OCI-LY3 (cell line): Measurements from ENCODE around the gene MUSTN1.

Experiments
- H2AFZ ChIP-seq: fragments of 200-600, 300-600 bp; shearing (Covaris generic); 2 replicates; pipeline ENCODE4 v1.6.0; 2014; ENCODE audit warnings: antibody characterized with exemption, low read depth, low read length
- H3K27ac ChIP-seq: fragments of 200-600, 300-600 bp; sonication (generic); 2 replicates; pipeline ENCODE4 v1.5.1; 2014; ENCODE audit warnings: mild to moderate bottlenecking, low read length, moderate library complexity, mixed read lengths
- H3K27me3 ChIP-seq: fragments of 200-600, 300-600 bp; sonication (generic); 2 replicates; pipeline ENCODE4 v1.6.1; 2014; ENCODE audit warnings: low read depth, low read length, mixed read lengths
- H3K36me3 ChIP-seq: fragments of 200-600, 300-600 bp; sonication (generic); replicated peaks from 2 replicates; pipeline ENCODE3; 2014; ENCODE audit warnings: low read depth, low read length, mixed read lengths
- H3K4me1 ChIP-seq: fragments of 300-600, 200-600 bp; sonication (generic); 2 replicates; pipeline ENCODE4 v1.6.1; 2014; ENCODE audit warnings: low read length, mixed read lengths
- H3K4me2 ChIP-seq: fragments of 200-600, 300-600 bp; sonication (generic); 2 replicates; pipeline ENCODE4 v1.6.1; 2014; ENCODE audit warnings: low read length, mixed read lengths
- H3K4me3 ChIP-seq: fragments of 300-600, 200-600 bp; sonication (generic); 2 replicates; pipeline ENCODE4 v1.5.1; 2014; ENCODE audit warnings: antibody characterized with exemption, mild to moderate bottlenecking, low read length, moderate library complexity
- H3K79me2 ChIP-seq: fragments of 300-600, 200-600 bp; shearing (Covaris generic); 2 replicates; pipeline ENCODE4 v1.6.1; 2014; ENCODE audit warnings: mild to moderate bottlenecking, low read length, mixed read lengths
- H3K9ac ChIP-seq: fragments of 300-600, 200-600 bp; shearing (Covaris generic); 2 replicates; pipeline ENCODE4 v1.6.0; 2014; ENCODE audit warnings: mild to moderate bottlenecking, low read length, moderate library complexity
- H3K9me3 ChIP-seq: fragments of 200-600, 300-600 bp; shearing (Covaris generic); 2 replicates; pipeline ENCODE4 v1.6.1; 2014; ENCODE audit warnings: low read length, mixed read lengths; ENCODE audit not compliant: insufficient read depth
- H4K20me1 ChIP-seq: fragments of 200-600, 300-600 bp; sonication (generic); 2 replicates; pipeline ENCODE4 v1.6.1; 2016; ENCODE audit warnings: low read length, mixed read lengths; ENCODE audit not compliant: insufficient read depth
- CTCF ChIP-seq: fragments of 200-600, 300-600 bp; sonication (generic); IDR thresholded peaks from 2 replicates; pipeline ENCODE4 v1.5.1; 2014; ENCODE audit warnings: antibody characterized with exemption, low read length, low read depth
- EZH2phosphoT487 ChIP-seq: fragments of 200-600 bp; shearing (Covaris generic); IDR thresholded peaks from 2 replicates; pipeline ENCODE4 v1.6.1; 2018; ENCODE audit warnings: antibody characterized with exemption, mixed run types, low read depth

MUSTN1 gene

GRCh38 chr3:52871761-52872160 lies 36.9 kb upstream of the MUSTN1 start:
- no peak overlapping the region for H3K4me3 ChIP-seq
- no peak overlapping the region for H3K27ac ChIP-seq
- no peak overlapping the region for H3K9ac ChIP-seq
- no peaks in the 10 kb centered on the region for H3K9me3 ChIP-seq
- no peak overlapping the region for H3K4me2 ChIP-seq
- no peaks in the 10 kb centered on the region for H3K36me3 ChIP-seq
- H3K27me3 ChIP-seq: no peaks in the 10 kb centered on the region
- TF ChIP-seq CTCF (no peak), EZH2phosphoT487 (no peak)
- no peaks in the 10 kb centered on the region for H4K20me1 ChIP-seq
- no peaks in the 10 kb centered on the region for H3K79me2 ChIP-seq
- H3K4me1 ChIP-seq: no peaks in the 10 kb centered on the region
- H2AFZ ChIP-seq: no peak overlapping the region

GRCh38 chr3:52870471-52870870 lies 35.7 kb upstream of the MUSTN1 start:
- no peak overlapping the region for H2AFZ ChIP-seq
- H3K27ac ChIP-seq: no peak overlapping the region
- H3K4me1 ChIP-seq: no peaks in the 10 kb centered on the region
- no peak overlapping the region for H3K9ac ChIP-seq
- H4K20me1 ChIP-seq: no peaks in the 10 kb centered on the region
- H3K79me2 ChIP-seq: no peaks in the 10 kb centered on the region
- H3K4me2 ChIP-seq: no peak overlapping the region
- H3K4me3 ChIP-seq: no peak overlapping the region
- H3K9me3 ChIP-seq: no peaks in the 10 kb centered on the region
- no peak for TF ChIP-seq CTCF
- H3K36me3 ChIP-seq: no peaks in the 10 kb centered on the region
- H3K27me3 ChIP-seq: no peaks in the 10 kb centered on the region

GRCh38 chr3:52866427-52866826 lies 31.6 kb upstream of the MUSTN1 start:
- Histone ChIP-seq H3K4me2 (no peak overlapping the region), H3K4me1 (no peaks in the 10 kb centered on the region), H3K27me3 (no peaks in the 10 kb centered on the region), H3K4me3 (no peak overlapping the region), H3K79me2 (no peaks in the 10 kb centered on the region), H3K9ac (no peak overlapping the region), H3K27ac (no peak overlapping the region), H3K9me3 (no peaks in the 10 kb centered on the region), H4K20me1 (no peaks in the 10 kb centered on the region), H2AFZ (no peak overlapping the region), H3K36me3 (no peaks in the 10 kb centered on the region)
- TF ChIP-seq EZH2phosphoT487: no peak
- TF ChIP-seq CTCF: no peak

GRCh38 chr3:52865994-52866393 lies 31.2 kb upstream of the MUSTN1 start:
- Histone ChIP-seq H2AFZ (no peak overlapping the region), H3K4me3 (no peak overlapping the region), H3K4me2 (no peak overlapping the region), H3K36me3 (no peaks in the 10 kb centered on the region), H4K20me1 (no peaks in the 10 kb centered on the region), H3K27me3 (no peaks in the 10 kb centered on the region), H3K27ac (no peak overlapping the region), H3K9ac (no peak overlapping the region), H3K4me1 (no peaks in the 10 kb centered on the region), H3K79me2 (no peaks in the 10 kb centered on the region), H3K9me3 (no peaks in the 10 kb centered on the region)
- no peak for TF ChIP-seq EZH2phosphoT487
- TF ChIP-seq CTCF: no peak
